IPS-18a (cell line): ENCODE data around the gene MAP4K4.

Experiments
- H3K27ac ChIP-seq: one replicate; pipeline ENCODE4 v1.5.1; 2013; ENCODE audit warnings: low read length
- H3K27me3 ChIP-seq: one replicate; pipeline ENCODE4 v1.6.1; 2013; ENCODE audit warnings: mild to moderate bottlenecking, low read length; ENCODE audit not compliant: control insufficient read depth, insufficient read depth
- H3K36me3 ChIP-seq: one replicate; pipeline ENCODE4 v1.6.1; 2013; ENCODE audit warnings: low read depth, low read length; ENCODE audit not compliant: control insufficient read depth
- H3K4me1 ChIP-seq: one replicate; pipeline ENCODE4 v1.6.1; 2013; ENCODE audit warnings: low read depth, low read length; ENCODE audit not compliant: control insufficient read depth
- H3K4me3 ChIP-seq: one replicate; pipeline ENCODE4 v1.5.1; 2013; ENCODE audit warnings: low read length
- H3K9ac ChIP-seq: one replicate; pipeline ENCODE4 v1.6.1; 2013; ENCODE audit warnings: mild to moderate bottlenecking, low read length, moderate library complexity
- H3K9me3 ChIP-seq: one replicate; pipeline ENCODE4 v1.6.1; 2013; ENCODE audit warnings: low read depth, low read length; ENCODE audit not compliant: control insufficient read depth

The MAP4K4 gene

DNA sequence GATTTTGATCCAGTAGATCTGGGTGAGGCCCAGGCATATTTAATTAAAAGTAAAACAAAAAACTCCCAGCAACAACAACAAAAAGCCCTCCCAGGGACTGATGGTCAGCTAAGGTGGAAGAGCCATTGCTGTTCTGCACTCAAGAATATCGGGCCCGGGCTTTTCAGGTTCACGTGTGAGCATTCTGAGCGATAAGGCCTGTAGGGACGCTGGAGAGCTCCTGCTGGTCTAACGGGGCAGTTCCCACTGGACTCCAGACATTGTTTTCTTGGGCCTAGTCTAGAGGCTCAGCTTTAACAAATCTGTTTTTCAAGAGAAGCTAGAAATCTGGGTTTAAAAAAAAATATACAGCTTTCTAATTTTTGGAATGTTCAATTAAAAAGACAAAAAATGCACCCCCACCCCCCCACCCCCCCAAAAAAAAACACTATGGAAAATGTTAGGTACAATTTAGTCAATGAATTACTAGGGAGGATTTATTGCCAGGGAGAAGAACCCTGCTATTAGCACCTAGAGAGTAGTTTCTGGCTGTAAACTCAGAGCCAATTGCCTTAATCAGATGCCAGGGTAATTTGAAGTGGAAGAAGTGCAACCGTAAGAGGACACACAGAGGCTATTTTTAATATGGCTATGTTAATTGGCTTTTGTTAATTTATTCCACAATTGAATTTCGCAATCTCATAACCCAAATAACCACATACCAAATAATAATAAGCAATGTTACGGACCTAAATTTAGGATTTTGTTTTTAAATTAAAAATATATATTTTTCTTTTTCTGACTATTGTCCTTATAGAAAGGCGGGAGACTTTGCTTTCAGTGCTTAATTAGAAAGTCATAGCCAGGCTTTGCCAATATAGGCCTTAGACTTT, 78.9 kb downstream of the MAP4K4 start:
- H3K9me3 ChIP-seq, result no peaks in the 10 kb centered on the region
- H3K4me3 ChIP-seq, result no peak overlapping the region
- H3K36me3 ChIP-seq, result no peaks in the 10 kb centered on the region
- peaks cover 79% of the 10 kb centered on the region for H3K4me1 ChIP-seq
- H3K27me3 ChIP-seq, result no peaks in the 10 kb centered on the region
- no peak overlapping the region for H3K9ac ChIP-seq
- H3K27ac ChIP-seq, result no peak overlapping the region

- Histone ChIP-seq H3K36me3 (no peaks in the 10 kb centered on the region), H3K4me1 (peaks cover 70% of the 10 kb centered on the region), H3K27ac (no peak overlapping the region)
These were observed 79.8 kb downstream of the MAP4K4 start for GRCh38 chr2:101777337-101777736.

DNA sequence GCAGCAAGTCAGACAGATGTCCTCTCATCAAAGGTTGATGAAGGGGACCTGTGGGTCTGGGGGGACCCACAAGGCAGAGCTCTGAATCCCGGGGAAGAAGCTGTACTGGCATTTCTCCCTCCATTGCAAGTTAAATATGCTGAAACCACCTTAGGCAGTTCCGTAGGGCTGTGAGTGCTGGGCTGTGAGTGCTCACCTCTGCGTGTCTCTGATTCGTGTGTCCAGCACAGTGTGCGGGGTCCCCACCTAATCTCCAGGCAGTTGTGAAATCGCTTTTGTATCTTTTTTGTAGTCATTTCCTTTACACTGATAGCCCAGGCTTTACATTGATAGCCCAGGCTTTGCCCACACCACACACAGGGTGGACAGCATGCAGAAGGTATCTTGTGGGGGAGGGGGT, 80.6 kb downstream of the MAP4K4 start:
- Histone ChIP-seq H3K4me1 (peaks cover 62% of the 10 kb centered on the region), H3K36me3 (no peaks in the 10 kb centered on the region), H3K4me3 (no peak overlapping the region), H3K27me3 (no peaks in the 10 kb centered on the region), H3K27ac (no peak overlapping the region), H3K9me3 (no peaks in the 10 kb centered on the region), H3K9ac (no peak overlapping the region)

More at GRCh38 chr2:101777337-101777736, 79.8 kb downstream of the MAP4K4 start:
- no peak overlapping the region for H3K4me3 ChIP-seq
- no peaks in the 10 kb centered on the region for H3K9me3 ChIP-seq
- no peak overlapping the region for H3K9ac ChIP-seq
- no peaks in the 10 kb centered on the region for H3K27me3 ChIP-seq

DNA sequence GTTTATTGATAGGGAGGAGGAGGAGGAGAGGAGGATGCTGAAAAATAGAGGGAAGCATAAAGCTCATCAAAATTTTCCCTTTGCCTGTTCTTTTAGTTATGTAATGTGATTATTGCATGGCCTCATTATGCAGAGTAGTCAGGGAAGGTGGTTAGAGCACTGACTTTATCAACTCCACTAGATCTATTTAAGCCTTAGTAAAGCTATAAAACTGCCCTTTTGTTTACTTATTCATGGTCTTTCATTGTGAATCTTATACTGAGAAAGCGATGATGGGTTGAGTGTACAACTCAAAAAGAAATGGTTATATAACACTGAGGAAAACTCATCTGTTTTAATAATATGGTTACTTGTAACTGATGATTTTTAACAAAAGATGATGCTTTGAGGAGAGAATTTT, 81.7 kb downstream of the MAP4K4 start:
- Histone ChIP-seq H3K27ac (no peak overlapping the region), H3K36me3 (no peaks in the 10 kb centered on the region), H3K4me1 (peaks cover 53% of the 10 kb centered on the region), H3K4me3 (no peak overlapping the region), H3K27me3 (no peaks in the 10 kb centered on the region), H3K9ac (no peak overlapping the region), H3K9me3 (no peaks in the 10 kb centered on the region)

DNA sequence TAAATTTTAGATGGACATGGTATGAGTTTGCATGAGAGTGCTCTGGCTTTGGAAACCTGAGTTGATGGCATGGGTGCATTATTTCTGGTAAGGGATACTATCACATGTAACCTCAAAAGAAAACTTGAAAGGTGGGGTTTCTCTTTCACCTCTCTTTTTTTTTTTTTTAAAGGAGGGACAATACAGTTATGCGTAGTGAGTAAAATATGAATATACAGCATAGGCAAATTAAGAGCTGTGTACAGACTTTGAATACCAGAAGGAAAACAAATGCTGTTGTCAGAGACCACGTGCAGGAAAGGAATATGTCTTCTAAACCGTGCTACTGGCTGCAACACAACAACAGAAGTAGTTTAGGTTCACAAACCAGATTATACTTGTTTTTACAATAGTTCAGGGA, 82.1 kb downstream of the MAP4K4 start:
- Histone ChIP-seq H3K27ac (no peak overlapping the region), H3K36me3 (no peaks in the 10 kb centered on the region), H3K9ac (no peak overlapping the region), H3K4me1 (peaks cover 53% of the 10 kb centered on the region), H3K4me3 (no peak overlapping the region), H3K27me3 (no peaks in the 10 kb centered on the region), H3K9me3 (no peaks in the 10 kb centered on the region)

GRCh38 chr2:101781326-101781725, 83.8 kb downstream of the MAP4K4 start:
- H3K4me1 ChIP-seq, result peaks cover 40% of the 10 kb centered on the region
- no peaks in the 10 kb centered on the region for H3K9me3 ChIP-seq
- no peak overlapping the region for H3K9ac ChIP-seq
- H3K36me3 ChIP-seq, result no peaks in the 10 kb centered on the region
- H3K27ac ChIP-seq, result no peak overlapping the region
- H3K4me3 ChIP-seq, result no peak overlapping the region
- H3K27me3 ChIP-seq, result no peaks in the 10 kb centered on the region

- H3K36me3 ChIP-seq, result no peaks in the 10 kb centered on the region
- H3K4me3 ChIP-seq, result no peak overlapping the region
- H3K27ac ChIP-seq, result no peak overlapping the region
- no peaks in the 10 kb centered on the region for H3K27me3 ChIP-seq
- H3K9ac ChIP-seq, result no peak overlapping the region
- no peaks in the 10 kb centered on the region for H3K9me3 ChIP-seq
- peaks cover 40% of the 10 kb centered on the region for H3K4me1 ChIP-seq
These were observed 84.4 kb downstream of the MAP4K4 start for GRCh38 chr2:101781791-101782426.

DNA sequence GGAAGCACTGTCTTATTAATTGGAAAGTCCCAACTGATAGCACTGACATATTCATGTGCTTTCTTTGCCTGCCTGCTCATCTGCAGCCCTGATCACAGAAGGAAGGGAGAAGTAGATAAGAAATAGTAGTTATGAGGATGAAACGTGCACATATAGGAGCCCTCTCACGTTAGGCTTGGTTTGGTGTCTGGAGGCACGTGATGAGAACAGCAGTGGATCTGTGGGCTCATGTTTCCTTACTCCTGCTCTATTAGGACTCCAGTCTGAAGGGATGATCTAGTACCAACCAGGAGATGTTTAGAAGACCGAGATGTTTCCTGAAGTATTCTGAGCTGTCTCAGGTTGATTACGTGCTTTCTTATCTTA, 84.9 kb downstream of the MAP4K4 start:
- Histone ChIP-seq H3K36me3 (no peaks in the 10 kb centered on the region), H3K4me3 (no peak overlapping the region), H3K9ac (no peak overlapping the region), H3K27me3 (no peaks in the 10 kb centered on the region), H3K4me1 (peaks cover 35% of the 10 kb centered on the region), H3K9me3 (no peaks in the 10 kb centered on the region), H3K27ac (no peak overlapping the region)

- Histone ChIP-seq H3K9ac (no peak overlapping the region), H3K4me3 (no peak overlapping the region), H3K4me1 (peaks cover 3% of the 10 kb centered on the region), H3K27ac (no peak overlapping the region), H3K36me3 (peaks cover 7% of the 10 kb centered on the region), H3K27me3 (no peaks in the 10 kb centered on the region), H3K9me3 (no peaks in the 10 kb centered on the region)
These were observed 89.6 kb downstream of the MAP4K4 start for GRCh38 chr2:101787097-101787496.

- no peak overlapping the region for H3K9ac ChIP-seq
- no peaks in the 10 kb centered on the region for H3K9me3 ChIP-seq
- no peaks in the 10 kb centered on the region for H3K27me3 ChIP-seq
- no peak overlapping the region for H3K4me3 ChIP-seq
- no peak overlapping the region for H3K27ac ChIP-seq
- peaks cover 3% of the 10 kb centered on the region for H3K4me1 ChIP-seq
- peaks cover 7% of the 10 kb centered on the region for H3K36me3 ChIP-seq
These were observed 91.1 kb downstream of the MAP4K4 start for GRCh38 chr2:101788565-101788964.

DNA sequence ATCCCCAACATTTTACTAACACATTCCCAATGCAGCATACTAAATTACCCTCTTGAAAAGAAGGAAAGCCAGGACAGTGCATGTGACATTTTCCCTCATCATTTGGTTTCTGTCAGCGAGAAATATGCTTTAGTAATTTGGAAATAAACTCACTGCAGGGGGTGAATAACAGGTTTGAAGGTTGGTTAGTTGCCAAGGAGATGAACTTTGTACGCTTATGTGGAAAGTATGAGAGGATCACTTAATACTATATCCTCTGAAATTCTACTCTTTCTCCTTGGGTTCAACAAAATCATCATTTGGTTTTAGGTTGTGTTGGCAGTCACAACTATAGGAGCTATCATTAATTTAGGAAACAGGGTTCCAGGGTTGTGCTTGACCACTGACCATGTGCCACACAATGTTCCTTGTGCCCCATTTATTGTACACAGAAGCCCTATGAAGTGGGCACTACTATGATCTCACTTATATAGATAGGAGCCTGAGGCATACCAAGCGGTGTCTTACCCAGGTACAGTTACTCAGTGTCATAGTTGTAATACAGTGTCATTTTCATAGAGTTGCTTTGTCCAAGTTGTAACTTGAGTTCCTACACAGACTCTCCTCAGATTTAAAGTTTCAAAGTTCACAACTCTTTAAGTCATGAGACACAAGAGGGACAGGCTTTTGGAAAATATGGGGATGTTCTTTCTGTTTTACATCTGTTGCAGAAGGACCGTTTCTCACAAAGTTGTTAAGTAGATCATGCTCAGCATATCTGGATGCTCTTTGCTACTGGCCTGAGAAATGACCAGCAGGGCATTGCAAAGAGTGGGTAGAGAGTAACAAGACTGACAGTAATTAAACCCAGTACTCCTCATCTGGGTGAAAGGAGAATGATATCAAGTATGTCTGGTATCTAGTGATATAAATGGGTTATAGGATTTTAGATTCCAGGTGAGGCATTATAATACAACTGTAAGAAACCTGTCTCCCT, 91.8 kb downstream of the MAP4K4 start:
- no peak overlapping the region for H3K9ac ChIP-seq
- H3K27ac ChIP-seq, result no peak overlapping the region
- no peaks in the 10 kb centered on the region for H3K27me3 ChIP-seq
- no peaks in the 10 kb centered on the region for H3K9me3 ChIP-seq
- H3K4me3 ChIP-seq, result no peak overlapping the region
- H3K36me3 ChIP-seq, result peaks cover 7% of the 10 kb centered on the region
- H3K4me1 ChIP-seq, result peaks cover 3% of the 10 kb centered on the region
